ENCODE data around the gene RERE. TPM values are rescaled to one million over a fixed set of nuclear protein-coding genes. Genes with fewer than 3 reads are reported as not detected.

Gene RERE
- total RNA-seq, 4 donors from 2014 or later, result 51.2 to 1,226 (median 253) TPM

DNA sequence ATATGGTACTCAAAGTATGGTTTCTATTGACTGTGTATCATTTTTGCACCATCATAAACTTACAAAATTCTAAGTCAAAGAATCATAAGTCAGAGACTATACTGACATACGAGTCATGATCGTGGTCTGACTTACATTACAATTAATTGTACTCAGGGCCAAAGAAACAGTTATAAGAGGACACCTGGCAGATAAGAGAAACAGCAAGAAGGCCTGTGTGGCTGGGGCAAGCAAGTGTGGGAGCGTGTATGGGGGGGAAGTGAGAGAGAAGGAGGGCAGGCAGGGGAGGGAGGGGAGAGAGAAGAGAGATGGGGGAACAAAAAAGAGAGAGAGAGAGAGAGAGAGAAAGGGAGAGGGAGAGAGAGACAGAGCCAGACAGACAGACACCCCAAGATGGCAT, 70.9 kb downstream of the RERE start:
- TF ChIP-seq, protein P1, sequence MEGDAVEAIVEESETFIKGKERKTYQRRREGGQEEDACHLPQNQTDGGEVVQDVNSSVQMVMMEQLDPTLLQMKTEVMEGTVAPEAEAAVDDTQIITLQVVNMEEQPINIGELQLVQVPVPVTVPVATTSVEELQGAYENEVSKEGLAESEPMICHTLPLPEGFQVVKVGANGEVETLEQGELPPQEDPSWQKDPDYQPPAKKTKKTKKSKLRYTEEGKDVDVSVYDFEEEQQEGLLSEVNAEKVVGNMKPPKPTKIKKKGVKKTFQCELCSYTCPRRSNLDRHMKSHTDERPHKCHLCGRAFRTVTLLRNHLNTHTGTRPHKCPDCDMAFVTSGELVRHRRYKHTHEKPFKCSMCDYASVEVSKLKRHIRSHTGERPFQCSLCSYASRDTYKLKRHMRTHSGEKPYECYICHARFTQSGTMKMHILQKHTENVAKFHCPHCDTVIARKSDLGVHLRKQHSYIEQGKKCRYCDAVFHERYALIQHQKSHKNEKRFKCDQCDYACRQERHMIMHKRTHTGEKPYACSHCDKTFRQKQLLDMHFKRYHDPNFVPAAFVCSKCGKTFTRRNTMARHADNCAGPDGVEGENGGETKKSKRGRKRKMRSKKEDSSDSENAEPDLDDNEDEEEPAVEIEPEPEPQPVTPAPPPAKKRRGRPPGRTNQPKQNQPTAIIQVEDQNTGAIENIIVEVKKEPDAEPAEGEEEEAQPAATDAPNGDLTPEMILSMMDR (IDR thresholded peaks at IDR 0.05), result no peak
- TF ChIP-seq POLR2A (IDR thresholded peaks at IDR 0.05), result no peak
- intact Hi-C loops (cut with DNase I; ENCODE audit: low total_unique reads), result no loop called here
- no peaks in the 10 kb centered on the region for H3K36me3 ChIP-seq
- H3K27ac ChIP-seq, result no peak overlapping the region
- DNase-seq, result no peak
- H3K4me3 ChIP-seq, result no peak overlapping the region
- no peaks in the 10 kb centered on the region for H3K27me3 ChIP-seq
- no peaks in the 10 kb centered on the region for H3K4me1 ChIP-seq
- no peaks in the 10 kb centered on the region for H3K9me3 ChIP-seq

DNA sequence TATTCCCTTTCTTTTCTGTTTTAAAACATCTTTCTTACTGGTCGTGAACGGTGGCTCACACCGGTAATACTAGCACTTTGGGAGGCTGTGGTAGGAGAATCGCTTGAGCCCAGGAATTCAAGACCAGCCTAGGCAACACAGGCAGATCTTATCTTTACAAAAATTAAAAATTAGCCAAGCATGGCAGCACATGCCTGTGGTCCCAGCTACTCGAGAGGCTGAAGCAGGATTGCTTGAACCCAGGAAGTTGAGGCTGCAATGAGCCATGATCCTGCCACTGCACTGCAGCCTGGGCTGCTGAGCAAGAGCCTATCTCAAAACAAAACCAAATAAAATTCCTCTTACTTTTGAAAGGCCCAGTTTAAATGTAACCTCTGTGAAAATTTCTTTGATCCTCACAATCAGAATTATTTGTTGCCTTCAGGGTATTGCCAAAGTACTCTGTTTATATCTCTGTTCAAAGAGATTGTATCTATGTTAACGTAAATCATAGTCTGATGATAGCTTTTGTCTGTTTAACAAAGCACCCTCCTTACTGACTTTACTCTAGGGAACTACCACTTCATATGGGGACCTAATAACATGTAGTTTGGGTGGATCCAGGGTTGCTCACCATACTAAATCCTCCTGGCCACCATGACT, 71.6 kb downstream of the RERE start:
- DNase-seq, result no peak
- Histone ChIP-seq H3K4me3 (no peak overlapping the region), H3K27ac (no peak overlapping the region), H3K27me3 (no peaks in the 10 kb centered on the region), H3K4me1 (no peaks in the 10 kb centered on the region), H3K36me3 (no peaks in the 10 kb centered on the region), H3K9me3 (no peaks in the 10 kb centered on the region)
- intact Hi-C loops (cut with DNase I; ENCODE audit: low total_unique reads), result no loop called here
- TF ChIP-seq POLR2A (IDR thresholded peaks at IDR 0.05), result no peak
- TF ChIP-seq, protein P1 (IDR thresholded peaks at IDR 0.05), result no peak

DNA sequence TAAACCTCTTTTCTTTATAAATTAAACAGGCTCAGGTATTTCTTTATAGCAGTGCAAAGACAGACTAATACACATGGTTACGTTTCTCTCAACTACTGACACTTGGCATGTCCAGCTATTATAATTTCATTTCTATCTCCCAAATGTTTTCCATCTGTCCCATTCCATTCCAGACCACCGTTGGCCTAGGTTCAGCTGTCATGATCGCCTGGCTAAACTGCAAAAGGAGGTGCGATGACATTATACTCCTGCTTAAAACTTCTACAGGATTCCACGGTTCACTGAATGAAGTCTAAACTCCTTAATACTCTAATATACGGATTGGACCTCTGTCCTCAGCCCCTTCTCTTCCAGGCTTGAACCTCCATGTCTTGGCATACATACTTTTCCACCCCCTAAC, 72.1 kb downstream of the RERE start:
- Histone ChIP-seq H3K9me3 (no peaks in the 10 kb centered on the region), H3K36me3 (no peaks in the 10 kb centered on the region), H3K27ac (no peak overlapping the region), H3K4me1 (no peaks in the 10 kb centered on the region), H3K4me3 (no peak overlapping the region), H3K27me3 (no peaks in the 10 kb centered on the region)
- DNase-seq, result no peak
- intact Hi-C loops (cut with DNase I; ENCODE audit: low total_unique reads), result no loop called here
- TF ChIP-seq POLR2A (IDR thresholded peaks at IDR 0.05), result no peak
- TF ChIP-seq, protein P1 (IDR thresholded peaks at IDR 0.05), result no peak

DNA sequence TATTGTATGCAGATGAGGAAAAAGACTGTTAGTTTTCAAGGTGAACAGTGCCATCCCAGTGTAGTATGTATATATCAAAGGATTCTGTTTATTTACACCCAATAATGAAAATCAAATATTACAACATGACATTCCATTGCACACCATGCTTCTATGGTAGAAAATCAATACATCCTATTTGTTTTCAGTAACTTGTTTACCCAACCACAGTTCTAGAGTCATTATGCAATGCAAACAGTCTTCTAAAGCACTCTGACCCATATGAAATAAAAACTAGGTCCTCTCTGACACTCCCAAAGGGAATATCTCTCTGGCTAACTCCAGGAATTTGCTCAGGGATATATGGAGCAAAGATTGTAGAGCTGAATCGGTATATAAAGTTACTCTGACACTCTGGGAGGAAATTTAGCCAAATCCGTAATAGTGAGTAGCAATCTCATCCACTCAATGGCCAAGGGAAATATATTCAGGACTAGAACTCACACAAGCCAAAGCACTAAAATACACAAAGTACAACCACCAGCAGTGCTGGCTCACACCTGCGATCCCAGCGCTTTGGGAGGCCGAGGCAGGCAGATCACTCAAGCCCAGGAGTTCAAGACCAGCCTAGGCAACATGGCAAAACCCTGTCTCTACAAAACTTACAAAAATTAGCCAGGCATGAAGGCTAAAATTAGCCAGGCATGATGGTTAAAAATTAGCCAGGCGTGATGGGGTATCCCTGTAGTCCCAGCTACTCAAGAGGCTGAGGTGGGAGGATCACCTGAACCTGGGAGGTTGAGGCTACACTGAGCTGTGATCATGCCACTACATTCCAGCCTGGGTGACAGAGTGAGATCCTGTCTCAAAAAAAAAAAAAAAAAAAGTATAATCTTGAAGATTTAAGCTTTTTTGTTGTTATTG, 75.2 kb downstream of the RERE start:
- TF ChIP-seq, protein P1 (IDR thresholded peaks at IDR 0.05), result no peak
- TF ChIP-seq POLR2A (IDR thresholded peaks at IDR 0.05), result no peak
- no peak overlapping the region for H3K27ac ChIP-seq
- no peaks in the 10 kb centered on the region for H3K4me1 ChIP-seq
- H3K36me3 ChIP-seq, result no peaks in the 10 kb centered on the region
- no peaks in the 10 kb centered on the region for H3K27me3 ChIP-seq
- intact Hi-C loops (cut with DNase I; ENCODE audit: low total_unique reads), result no loop called here
- no peaks in the 10 kb centered on the region for H3K9me3 ChIP-seq
- no peak overlapping the region for H3K4me3 ChIP-seq
- no peak for DNase-seq

DNA sequence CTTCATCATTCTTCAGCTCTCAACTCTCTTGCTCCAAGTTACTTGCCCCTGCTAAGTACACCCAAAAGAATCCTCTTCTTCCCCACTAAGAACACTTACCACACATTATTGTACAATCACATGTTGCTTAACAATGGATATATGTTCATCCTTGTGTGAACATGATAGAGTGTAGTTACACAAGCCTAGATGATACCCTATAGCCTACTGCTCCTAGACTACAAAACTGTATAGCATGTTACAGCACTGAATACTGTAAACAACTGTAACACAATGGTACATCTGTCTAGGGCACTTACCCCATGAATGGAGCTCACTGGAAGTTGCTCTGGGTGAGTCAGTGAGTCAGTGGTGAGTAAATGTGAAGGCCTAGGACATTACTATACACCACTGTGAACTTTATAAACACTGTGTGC, 77.4 kb downstream of the RERE start:
- no peak for DNase-seq

More for the DNA sequence above, 77.4 kb downstream of the RERE start:
- Histone ChIP-seq H3K36me3 (no peaks in the 10 kb centered on the region), H3K27ac (no peak overlapping the region), H3K9me3 (no peaks in the 10 kb centered on the region), H3K27me3 (no peaks in the 10 kb centered on the region), H3K4me3 (no peak overlapping the region), H3K4me1 (no peaks in the 10 kb centered on the region)
- TF ChIP-seq POLR2A (IDR thresholded peaks at IDR 0.05), result no peak
- TF ChIP-seq, protein P1 (IDR thresholded peaks at IDR 0.05), result no peak
- intact Hi-C loops (cut with DNase I; ENCODE audit: low total_unique reads), result no loop called here

Data from uterus (tissue), 4 donors.